PC-3 (cell line): ENCODE results near the gene ZNF816.

Experiments
- EZH2 ChIP-seq: fragments of 300-600 bp; sonication (generic); IDR thresholded peaks from one replicate; pipeline ENCODE4 v1.6.1; 2017; ENCODE audit warnings: antibody characterized with exemption, mild to moderate bottlenecking, low read length; ENCODE audit not compliant: unreplicated experiment
- EZH2phosphoT487 ChIP-seq: fragments of 300-600 bp; sonication (generic); IDR thresholded peaks from 2 replicates; pipeline ENCODE4 v1.6.1; 2018; ENCODE audit warnings: mild to moderate bottlenecking, antibody characterized with exemption, low read length, borderline replicate concordance
- TF ChIP-seq, protein P1 (sequence below): fragments of 300-600 bp; sonication (generic); conservative IDR thresholded peaks from 2 replicates; pipeline ENCODE4 v1.5.1; 2017; ENCODE audit warnings: antibody characterized with exemption, low read depth, mild to moderate bottlenecking, low read length

- TF ChIP-seq, protein P1, sequence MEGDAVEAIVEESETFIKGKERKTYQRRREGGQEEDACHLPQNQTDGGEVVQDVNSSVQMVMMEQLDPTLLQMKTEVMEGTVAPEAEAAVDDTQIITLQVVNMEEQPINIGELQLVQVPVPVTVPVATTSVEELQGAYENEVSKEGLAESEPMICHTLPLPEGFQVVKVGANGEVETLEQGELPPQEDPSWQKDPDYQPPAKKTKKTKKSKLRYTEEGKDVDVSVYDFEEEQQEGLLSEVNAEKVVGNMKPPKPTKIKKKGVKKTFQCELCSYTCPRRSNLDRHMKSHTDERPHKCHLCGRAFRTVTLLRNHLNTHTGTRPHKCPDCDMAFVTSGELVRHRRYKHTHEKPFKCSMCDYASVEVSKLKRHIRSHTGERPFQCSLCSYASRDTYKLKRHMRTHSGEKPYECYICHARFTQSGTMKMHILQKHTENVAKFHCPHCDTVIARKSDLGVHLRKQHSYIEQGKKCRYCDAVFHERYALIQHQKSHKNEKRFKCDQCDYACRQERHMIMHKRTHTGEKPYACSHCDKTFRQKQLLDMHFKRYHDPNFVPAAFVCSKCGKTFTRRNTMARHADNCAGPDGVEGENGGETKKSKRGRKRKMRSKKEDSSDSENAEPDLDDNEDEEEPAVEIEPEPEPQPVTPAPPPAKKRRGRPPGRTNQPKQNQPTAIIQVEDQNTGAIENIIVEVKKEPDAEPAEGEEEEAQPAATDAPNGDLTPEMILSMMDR, result no peak
- TF ChIP-seq EZH2 (no peak), EZH2phosphoT487 (no peak)
These were observed 26.3 kb downstream of the ZNF816 start for GRCh38 chr19:52936151-52936953.
